SH-SY5Y (cell line): ENCODE measurements around the gene SYK.

Experiments used
- GATA2 ChIP-seq: IDR thresholded peaks from 2 replicates; pipeline ENCODE4 v1.6.1; 2011; ENCODE audit warnings: mild to moderate bottlenecking, low read depth, low read length
- GATA3 ChIP-seq: IDR thresholded peaks from 2 replicates; pipeline ENCODE4 v1.6.1; 2011; ENCODE audit warnings: low read depth, mild to moderate bottlenecking, low read length, moderate library complexity

Gene SYK

DNA sequence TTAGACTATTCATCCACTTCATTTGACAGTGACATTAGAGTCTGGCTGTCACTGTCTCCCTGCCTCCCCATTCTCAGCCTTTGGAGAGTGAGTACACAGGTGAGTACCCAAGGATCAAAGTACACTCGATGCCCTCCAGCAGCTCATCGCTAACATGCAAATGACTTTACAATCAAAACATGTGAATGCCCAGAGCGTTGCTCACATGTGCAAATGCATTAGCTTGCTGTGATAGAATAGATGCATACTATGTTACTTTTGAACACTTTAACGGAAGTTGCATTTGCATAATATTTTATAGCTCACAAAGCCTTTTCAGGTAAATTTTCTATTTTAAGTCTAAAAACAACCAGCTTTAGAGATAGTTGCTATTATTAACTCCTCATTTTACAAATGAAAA is 107.6 kb downstream of the SYK start:
- TF ChIP-seq GATA3 (no peak), GATA2 (no peak)

DNA sequence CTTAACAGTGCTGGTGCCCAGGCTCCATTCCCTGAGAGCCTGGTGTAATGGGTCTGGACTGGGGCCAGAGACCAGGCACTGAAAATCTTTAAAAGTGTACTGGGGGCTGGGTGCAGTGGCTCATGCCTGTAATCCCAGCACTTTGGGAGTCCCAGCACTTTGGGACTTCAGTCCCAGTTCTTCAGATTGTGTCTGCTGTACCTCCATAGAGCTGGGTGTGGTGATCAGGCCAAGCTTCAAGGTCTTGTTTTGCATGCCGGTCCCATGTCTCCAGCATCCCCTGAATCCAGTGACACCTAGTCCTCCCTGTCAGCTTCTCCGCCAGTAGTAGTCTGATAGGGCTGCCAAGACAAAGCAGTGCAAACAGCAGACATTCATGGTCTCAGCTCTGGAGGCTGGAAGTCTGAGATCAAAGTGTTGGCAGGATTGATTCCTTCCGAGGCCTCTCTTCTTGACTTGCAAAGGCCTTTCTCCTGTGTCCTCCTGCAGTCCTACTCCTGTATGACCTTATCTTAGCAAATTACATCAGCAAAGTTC is 108.2 kb downstream of the SYK start:
- TF ChIP-seq GATA2 (no peak), GATA3 (no peak)

DNA sequence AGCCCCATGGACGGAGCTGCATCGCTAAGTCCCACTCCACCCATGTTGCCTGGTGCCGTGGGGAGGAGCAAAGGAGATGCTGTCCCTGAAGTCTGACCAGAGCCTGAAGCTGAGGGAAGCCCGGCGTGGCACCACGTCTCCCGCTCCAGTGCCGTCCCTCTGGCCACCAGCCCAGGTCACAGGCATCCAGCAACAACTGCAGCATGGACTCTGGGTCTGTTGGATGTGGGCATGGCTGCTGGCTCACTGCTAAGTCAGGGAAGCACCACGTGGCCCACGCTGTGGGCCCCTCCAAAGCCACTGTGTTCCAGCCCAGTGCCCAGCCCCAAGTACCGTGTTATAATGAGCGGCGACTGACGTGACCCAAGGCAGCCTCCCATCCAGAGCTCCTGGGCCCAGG is 112.6 kb downstream of the SYK start:
- no peak for TF ChIP-seq GATA3
- no peak for TF ChIP-seq GATA2

DNA sequence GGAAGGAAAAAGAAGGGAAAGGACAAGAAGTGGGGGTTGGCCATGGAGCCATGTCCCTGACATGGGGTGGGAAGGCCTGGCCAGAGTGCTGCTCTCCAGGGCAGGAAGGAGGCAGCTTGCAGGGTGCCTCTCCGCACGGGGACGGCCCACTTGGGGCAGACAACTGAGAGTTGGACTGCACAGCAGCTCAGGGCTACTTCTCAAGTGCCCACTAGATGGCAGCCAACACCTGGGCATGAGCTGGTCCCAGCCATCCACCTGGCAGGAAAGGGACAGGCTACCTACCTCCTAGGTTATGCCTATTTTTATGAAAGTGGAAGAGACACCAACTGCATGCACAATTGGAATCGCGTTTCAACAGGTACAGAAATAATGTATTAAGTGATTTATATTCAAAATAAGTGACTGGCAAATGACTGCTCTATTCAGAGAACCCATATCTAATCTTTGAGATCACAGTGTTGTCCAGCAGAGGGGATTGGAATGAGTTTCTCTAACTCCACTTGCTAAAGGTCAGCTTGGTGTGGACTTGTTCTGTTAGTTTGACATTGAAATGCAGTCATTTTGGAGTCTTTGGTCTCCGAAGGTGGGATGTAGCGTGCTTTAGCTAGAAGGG is 113.4 kb downstream of the SYK start:
- TF ChIP-seq GATA3 = no peak
- peak; percentile 10; the same call in 1 of the 2 replicates for TF ChIP-seq GATA2

DNA sequence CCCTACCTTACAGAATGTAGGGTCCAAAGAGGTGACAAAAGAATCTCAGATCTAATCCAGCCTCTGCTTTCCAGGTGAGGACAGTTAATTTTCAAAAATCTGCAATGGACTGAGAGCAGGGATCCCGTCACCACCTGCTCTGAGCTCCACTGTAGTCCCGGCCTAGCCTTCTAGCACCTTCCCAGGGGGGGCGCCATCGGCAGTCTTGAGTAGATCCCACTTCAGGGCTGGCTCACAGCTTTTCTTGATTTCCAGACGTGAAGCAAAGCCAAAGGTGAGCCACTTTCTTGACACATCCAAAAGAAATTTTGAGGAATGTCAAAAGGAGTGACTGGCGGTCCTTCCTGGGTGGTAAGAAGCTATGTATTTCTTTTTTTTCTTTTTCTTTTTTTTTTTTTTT is 114.1 kb downstream of the SYK start:
- no peak for TF ChIP-seq GATA2
- TF ChIP-seq GATA3 = no peak

DNA sequence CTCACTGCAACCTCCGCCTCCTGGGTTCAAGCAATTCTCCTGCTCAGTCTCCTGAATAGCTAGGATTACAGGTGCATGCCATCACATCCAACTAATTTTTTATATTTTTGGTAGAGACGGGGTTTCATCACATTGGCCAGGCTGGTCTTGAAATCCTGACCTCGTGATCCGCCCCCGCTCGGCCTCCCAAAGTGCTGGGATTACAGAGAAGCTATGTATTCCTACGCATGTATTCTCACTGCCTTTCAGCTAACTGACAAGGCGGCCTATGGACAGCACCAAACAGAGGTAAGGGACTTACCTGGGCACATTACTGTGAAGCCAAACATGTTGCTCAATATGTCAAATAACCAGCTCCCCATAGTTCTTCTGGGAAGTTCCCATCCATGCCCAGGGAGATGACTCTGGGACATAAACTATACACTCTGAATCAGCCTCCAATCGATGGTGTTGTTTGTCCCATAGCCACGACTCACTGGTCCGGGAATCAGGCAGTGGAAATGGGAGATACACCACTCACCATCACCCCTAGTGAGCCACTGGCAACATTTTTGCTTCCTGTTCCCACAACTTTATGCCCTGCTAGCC is 114.6 kb downstream of the SYK start:
- no peak for TF ChIP-seq GATA3
- TF ChIP-seq GATA2 = no peak

DNA sequence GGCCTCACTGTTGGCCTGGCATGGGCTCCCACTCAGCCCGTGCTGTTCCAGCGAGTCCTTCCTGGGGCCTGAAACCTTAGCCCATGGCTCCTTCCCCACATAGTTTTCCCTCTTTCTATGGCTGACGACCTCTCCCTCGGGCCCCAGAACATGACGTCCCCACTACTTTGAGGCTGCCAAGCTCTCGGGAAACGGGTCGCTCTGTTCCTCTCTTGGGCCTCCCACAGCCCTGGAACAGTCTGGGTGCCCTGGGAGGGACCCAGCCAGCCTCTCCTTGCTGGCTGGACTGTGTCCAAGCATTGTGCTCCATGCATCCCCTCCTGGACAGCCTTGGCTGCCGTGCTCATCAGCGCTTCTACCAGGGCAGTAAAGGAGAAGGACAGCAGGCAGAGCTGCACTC is 118.3 kb downstream of the SYK start:
- TF ChIP-seq GATA2 = no peak
- no peak for TF ChIP-seq GATA3

DNA sequence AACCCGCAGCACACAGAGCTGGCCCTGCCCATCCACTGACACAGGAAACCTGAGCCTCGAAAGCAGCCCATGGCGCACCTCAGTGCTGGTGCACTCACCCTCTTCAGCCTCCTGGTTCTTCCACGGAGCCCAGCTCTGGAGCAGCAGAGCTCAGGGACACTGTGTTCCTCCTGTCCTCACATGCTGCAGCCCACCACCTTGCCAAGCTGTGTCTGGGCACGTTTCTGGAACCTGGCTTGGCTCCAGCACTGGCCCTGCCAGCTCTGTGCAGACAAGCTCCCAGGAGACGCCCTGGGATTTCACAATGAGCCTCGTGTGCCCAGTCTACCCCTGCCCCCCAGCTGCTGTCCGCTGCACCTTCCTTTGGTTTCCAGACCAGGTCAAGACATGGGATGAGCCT is 119.5 kb downstream of the SYK start:
- TF ChIP-seq GATA2 = no peak
- no peak for TF ChIP-seq GATA3

DNA sequence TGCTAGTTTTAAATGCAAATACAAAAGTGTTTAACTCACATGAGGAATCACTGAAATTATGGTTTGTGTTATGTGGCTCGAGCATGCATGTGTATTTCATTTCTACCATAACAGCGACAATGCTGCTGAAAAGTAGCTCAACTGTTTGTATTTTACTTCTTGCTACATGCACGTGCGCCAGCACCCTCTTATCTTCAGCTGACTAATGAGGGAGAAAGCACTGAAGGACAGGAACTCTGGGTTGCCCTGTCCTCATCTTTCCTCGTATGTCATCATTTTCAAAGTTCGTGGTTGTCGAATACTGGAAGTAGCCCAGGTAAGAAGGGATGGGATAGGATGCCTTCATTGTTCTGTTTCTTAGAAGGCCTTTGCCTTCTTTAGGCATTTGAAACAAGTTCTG is 120.3 kb downstream of the SYK start:
- TF ChIP-seq GATA2 (no peak), GATA3 (no peak)

DNA sequence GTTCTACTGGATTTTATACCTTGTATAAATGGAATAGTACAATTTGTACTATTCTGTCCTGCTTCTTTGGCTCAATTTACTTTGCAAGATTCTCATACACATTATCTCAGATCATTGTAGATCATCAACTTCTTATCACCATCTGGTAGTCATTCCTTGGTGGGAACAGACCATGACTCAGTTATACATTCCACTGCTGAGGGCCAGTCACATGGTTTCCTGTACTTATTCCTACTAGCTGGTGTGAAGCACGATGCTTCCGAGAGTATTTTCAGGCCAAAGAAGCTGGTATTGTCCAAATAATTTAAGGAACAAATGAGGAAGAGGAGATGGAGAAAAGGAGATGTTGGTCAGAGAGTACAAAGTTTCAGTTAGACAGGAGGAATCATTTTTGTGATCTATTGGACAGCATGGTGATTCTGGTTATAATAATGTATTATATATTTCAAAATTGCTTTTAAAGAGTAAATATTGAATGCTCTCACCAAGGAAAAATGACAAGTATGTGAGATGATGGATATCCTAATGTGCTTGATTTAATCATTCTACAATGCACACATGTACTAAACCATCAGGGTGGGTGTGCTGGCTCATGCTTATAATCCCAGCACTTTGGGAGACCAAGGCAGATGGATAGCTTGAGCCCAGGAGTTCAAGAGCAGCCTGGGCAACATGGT is 124.1 kb downstream of the SYK start:
- TF ChIP-seq GATA3 = no peak
- TF ChIP-seq GATA2 = no peak

DNA sequence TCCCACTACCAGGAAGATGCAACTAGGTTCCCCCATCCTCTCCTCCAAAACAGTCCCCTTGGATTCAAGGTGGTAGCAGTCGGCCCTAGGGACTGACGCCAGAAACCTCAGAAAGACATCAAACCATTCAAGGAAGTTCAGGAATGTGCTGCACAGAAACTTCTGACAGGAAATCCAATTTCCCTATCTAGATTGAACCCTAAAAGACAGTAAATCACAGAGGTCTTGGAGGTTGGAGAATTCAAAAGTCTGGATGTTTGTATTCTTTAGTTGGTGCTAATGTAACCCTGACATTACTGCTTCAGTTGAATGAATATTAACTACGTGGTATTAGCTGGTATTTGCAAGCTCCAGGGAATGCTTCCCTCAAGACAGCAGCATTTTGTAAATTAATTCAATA is 125.3 kb downstream of the SYK start:
- TF ChIP-seq GATA3 (no peak), GATA2 (no peak)

DNA sequence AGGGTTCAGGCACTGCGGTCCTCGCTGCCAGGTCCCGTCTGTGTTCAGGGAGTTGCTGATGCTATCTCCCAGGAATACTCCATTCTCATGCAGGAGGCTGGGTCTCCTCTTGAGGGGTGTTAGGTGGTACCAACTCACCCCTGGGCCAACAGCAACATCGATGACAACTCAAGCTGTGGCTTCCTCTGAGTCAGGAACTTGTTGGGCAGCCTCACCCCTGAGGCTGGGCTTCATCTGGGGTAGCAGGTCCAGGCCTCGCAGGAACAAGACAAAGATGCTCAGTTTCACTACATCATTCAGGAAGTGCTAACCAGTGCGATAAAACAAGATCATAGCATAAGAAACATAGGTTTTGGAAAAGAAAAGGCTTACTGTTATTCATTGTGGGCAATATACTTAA is 125.9 kb downstream of the SYK start:
- no peak for TF ChIP-seq GATA3
- no peak for TF ChIP-seq GATA2

DNA sequence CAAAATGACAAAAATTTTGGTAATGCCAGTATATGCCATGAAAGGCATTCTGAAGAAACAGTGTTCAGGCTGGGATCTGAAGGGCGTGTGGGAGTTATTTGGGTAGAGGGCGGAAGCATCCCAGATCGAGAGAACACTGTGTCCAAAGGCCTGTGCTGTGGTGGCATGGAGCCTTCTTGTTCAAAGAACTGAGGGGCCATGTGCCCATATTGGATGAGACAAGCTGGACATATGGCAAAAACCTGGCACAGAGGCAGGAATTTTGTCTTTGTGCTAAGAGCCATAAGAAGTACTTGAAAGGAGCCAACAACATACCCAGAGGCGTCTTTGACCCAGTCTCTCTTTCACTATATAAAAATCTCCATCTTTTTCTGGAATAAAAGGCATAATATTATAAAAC is 128.0 kb downstream of the SYK start:
- no peak for TF ChIP-seq GATA2

DNA sequence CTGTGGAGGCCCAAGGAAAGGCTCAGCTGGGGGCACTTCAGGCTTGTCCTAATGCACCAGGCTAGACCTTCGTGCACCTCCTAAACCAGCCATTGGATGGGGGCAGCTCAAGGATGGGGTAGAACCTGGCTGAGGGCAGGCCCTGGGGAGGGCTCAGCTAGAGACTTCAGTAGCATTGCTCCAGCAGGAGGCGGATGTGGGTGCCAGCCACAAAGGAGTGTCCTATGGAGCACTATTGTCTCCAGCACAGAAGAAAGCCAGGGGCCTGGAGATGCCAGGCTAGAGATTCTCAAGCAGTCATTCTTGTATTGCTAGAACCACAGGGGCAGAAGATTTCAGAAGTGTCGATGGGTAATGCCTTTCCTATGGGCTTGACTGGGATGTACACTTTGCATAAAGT is 131.8 kb downstream of the SYK start:
- TF ChIP-seq GATA2 (no peak), GATA3 (no peak)

DNA sequence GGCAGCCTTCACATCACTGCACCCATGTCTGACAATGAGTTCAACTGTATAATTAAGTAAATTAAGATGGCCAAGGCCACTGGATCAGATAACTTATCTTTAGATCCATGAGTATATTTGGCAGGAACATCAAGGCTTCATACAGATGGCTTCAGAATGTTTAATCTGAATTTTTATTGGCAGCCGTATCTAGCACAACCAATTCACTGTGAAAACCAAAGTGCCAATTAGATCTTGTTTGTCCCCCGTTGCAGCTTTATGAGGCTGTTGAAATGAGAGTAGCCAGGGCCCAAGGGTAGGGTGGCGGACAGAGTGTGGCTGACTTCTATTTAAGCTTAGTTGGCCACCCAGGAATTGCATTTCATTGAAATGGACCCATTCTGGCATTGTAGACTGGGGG is 137.7 kb downstream of the SYK start:
- TF ChIP-seq GATA3 = peak; percentile 23; the same call in 1 of the 2 replicates
- TF ChIP-seq GATA2 = peak; percentile 48; the same call in 1 of the 2 replicates

DNA sequence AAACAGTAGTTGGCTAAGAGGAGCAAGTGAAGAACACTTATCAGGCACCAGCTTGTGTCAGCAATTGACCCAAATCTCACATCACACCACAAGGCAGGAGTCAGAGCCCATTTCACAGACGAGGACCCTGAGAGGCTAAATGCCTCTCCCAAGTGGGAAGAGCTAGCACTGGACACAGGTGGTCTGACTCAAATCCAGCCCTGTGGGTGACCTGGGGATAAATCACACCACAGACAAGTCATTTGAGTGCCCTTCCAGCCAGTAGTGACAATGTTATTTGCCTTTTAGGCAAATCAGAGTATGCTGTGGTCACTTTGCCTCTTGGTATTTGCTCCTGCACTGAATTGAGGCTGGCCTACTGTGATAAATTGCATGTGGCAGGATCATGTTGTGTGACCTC is 138.7 kb downstream of the SYK start:
- TF ChIP-seq GATA2 (no peak), GATA3 (no peak)
